K562 (cell line): ENCODE results near the gene INPP5D. TPM values are rescaled to one million over a fixed set of nuclear protein-coding genes. Genes with fewer than 3 reads are reported as not detected.
A peak's percentile ranks its signal among the peaks of the same experiment; 100 is the strongest.

Source experiments
- ATAC-seq: fragments of 200-7000 bp; cut with Tn5 transposase; 3 replicates; pipeline ENCODE4 v1.9.1; 2020; ENCODE audit warnings: moderate library complexity
- BruUV-seq: library from RNA; stranded (reverse); fragments of 400-500 nt; replicated peaks from 2 replicates; lab custom pipeline; 2021; lab: Mats Ljungman, UMichigan
- CTCF ChIA-PET: fragments of 300-600 bp; formaldehyde crosslinking; extraction: SDS; loops from one replicate; lab custom pipeline; 2021; ENCODE audit warnings: low intra/inter-chr PET ratio; lab: Yijun Ruan, JAX
- POLR2A ChIA-PET: fragments of 300-600, 350-650 bp; sonication (Branson Sonifier 250); formaldehyde crosslinking; extraction: SDS; loops from one replicate; lab custom pipeline; 2021; ENCODE audit warnings: antibody characterized with exemption, inconsistent platforms; lab: Yijun Ruan, JAX
- DNase-seq, 4 experiments: peaks; one replicate each; pipeline versions ENCODE4 v3.0.0 to v3.0.0-alpha.2; 2011 to 2018; ENCODE audit warnings: low spot score in 3 of 4, mixed read lengths in 3 of 4; ENCODE audit errors: extremely low read depth in 1 of 4
- FAIRE-seq: peaks from 2 replicates; lab custom pipeline; 2011; peaks lifted over from hg19 to GRCh38; lab: Jason Lieb, UNC
- H2AFZ ChIP-seq: 2 replicates; pipeline ENCODE4 v1.6.0; 2011; ENCODE audit warnings: low read depth, low read length, control low read depth, inconsistent platforms
- H3K27ac ChIP-seq: fragments of 200-600 bp; 3 replicates; pipeline ENCODE4 v1.8.0; 2011; ENCODE audit warnings: low read depth, mild to moderate bottlenecking, control low read depth, inconsistent platforms, low read length, moderate library complexity, mixed read lengths; ENCODE audit errors: extremely low read depth
- H3K27me3 ChIP-seq, 2 experiments: fragments of 300-600 bp in 1 of 2; 2 replicates in 1 of 2; 3 replicates in 1 of 2; pipeline versions ENCODE4 v1.6.0 to v1.8.0; 2011; ENCODE audit warnings: inconsistent platforms in 2 of 2, low read length in 2 of 2, mild to moderate bottlenecking in 1 of 2, mixed read lengths in 1 of 2, moderate library complexity in 1 of 2; ENCODE audit not compliant: control insufficient read depth in 2 of 2, insufficient read depth in 2 of 2
- H3K36me3 ChIP-seq: fragments of 300-600 bp; 3 replicates; pipeline ENCODE4 v1.8.0; 2011; ENCODE audit warnings: mild to moderate bottlenecking, low read length, inconsistent platforms; ENCODE audit not compliant: control insufficient read depth, insufficient read depth
- H3K4me1 ChIP-seq, 2 experiments: fragments of 200-600 bp in 1 of 2; replicated peaks in 1 of 2; 2 replicates in 1 of 2; 3 replicates in 1 of 2; pipeline versions ENCODE4 v1.5.1 to v1.8.0; 2011; ENCODE audit warnings: inconsistent platforms in 2 of 2, low read length in 2 of 2, mild to moderate bottlenecking in 1 of 2, mixed read lengths in 1 of 2, moderate library complexity in 1 of 2; ENCODE audit not compliant: control insufficient read depth in 2 of 2, insufficient read depth in 2 of 2
- H3K4me2 ChIP-seq: 2 replicates; pipeline ENCODE4 v1.6.1; 2011; ENCODE audit warnings: low read length, control low read depth, inconsistent platforms, mixed read lengths; ENCODE audit not compliant: insufficient read depth
- H3K4me3 ChIP-seq: fragments of 200-600 bp; sonication (generic), shearing (Covaris generic); 2 replicates; pipeline ENCODE4 v1.5.1; 2016; ENCODE audit warnings: control low read depth, inconsistent platforms
- H3K79me2 ChIP-seq: fragments of 200-600 bp; 3 replicates; pipeline ENCODE4 v1.8.0; 2011; ENCODE audit warnings: low read length, inconsistent platforms; ENCODE audit not compliant: control insufficient read depth, insufficient read depth
- H3K9ac ChIP-seq, 2 experiments: 2 replicates each; pipeline versions ENCODE4 v1.6.0 to v1.6.1; 2011; ENCODE audit warnings: low read depth in 2 of 2, low read length in 2 of 2, control low read depth in 1 of 2, inconsistent platforms in 1 of 2, mild to moderate bottlenecking in 1 of 2, mixed read lengths in 1 of 2; ENCODE audit not compliant: insufficient read depth in 1 of 2
- H3K9me1 ChIP-seq: one replicate; pipeline ENCODE4 v1.6.0; 2011; ENCODE audit warnings: inconsistent platforms, mild to moderate bottlenecking, low read length, moderate library complexity; ENCODE audit not compliant: control insufficient read depth, insufficient read depth
- H3K9me3 ChIP-seq: replicated peaks from 2 replicates; pipeline ENCODE4 v1.5.1; 2011; ENCODE audit warnings: low read depth, low read length, inconsistent platforms; ENCODE audit not compliant: control insufficient read depth, insufficient read depth
- H4K20me1 ChIP-seq: replicated peaks from 2 replicates; pipeline ENCODE4 v1.6.1; 2011; ENCODE audit warnings: low read length, inconsistent platforms, mixed read lengths; ENCODE audit not compliant: control insufficient read depth, insufficient read depth
- CC2D1A ChIP-seq: fragments of 450-650 bp; IDR thresholded peaks from 2 replicates; pipeline ENCODE4 v1.6.1; 2017; ENCODE audit warnings: mild to moderate bottlenecking
- CHCHD3 ChIP-seq: fragments of 250-450 bp; sonication (Bioruptor Pico); IDR thresholded peaks from 2 replicates; pipeline ENCODE4 v2.1.2; 2022; ENCODE audit warnings: mild to moderate bottlenecking
- MAFK ChIP-seq: IDR thresholded peaks from 2 replicates; pipeline ENCODE4 v1.6.1; 2011; ENCODE audit warnings: low read length, improper control_type of control experiment
- MXI1 ChIP-seq: IDR thresholded peaks from 2 replicates; pipeline ENCODE4 v1.6.1; 2011; ENCODE audit warnings: low read depth, mild to moderate bottlenecking, improper control_type of control experiment, low read length
- NCOA1 ChIP-seq: fragments of 450-650 bp; IDR thresholded peaks from 2 replicates; pipeline ENCODE4 v1.6.1; 2016; ENCODE audit warnings: low read depth
- NCOR1 ChIP-seq: fragments of 450-650 bp; IDR thresholded peaks from 2 replicates; pipeline ENCODE4 v1.6.1; 2016; ENCODE audit warnings: mild to moderate bottlenecking, moderate library complexity
- NR2F6 ChIP-seq: fragments of 450-650 bp; formaldehyde crosslinking; IDR thresholded peaks from 2 replicates; pipeline ENCODE4 v1.4.0; 2020; ENCODE audit warnings: mild to moderate bottlenecking
- RBM15 ChIP-seq: fragments of 200-400 bp; formaldehyde crosslinking; IDR thresholded peaks from 2 replicates; pipeline ENCODE4 v1.6.1; 2018; ENCODE audit warnings: mild to moderate bottlenecking, low read length, moderate library complexity; ENCODE audit not compliant: insufficient read depth
- SMARCC2 ChIP-seq: fragments of 450-650 bp; IDR thresholded peaks from 2 replicates; pipeline ENCODE4 v1.6.1; 2017; ENCODE audit warnings: antibody characterized with exemption, moderate library complexity, mild to moderate bottlenecking, low read depth
- SRSF1 ChIP-seq: fragments of 200-400 bp; formaldehyde crosslinking; IDR thresholded peaks from 2 replicates; pipeline ENCODE4 v1.6.1; 2017; ENCODE audit warnings: mild to moderate bottlenecking, low read depth, low read length, moderate library complexity
- ZBTB43 ChIP-seq: sonication (generic); formaldehyde crosslinking; IDR thresholded peaks from 2 replicates; pipeline ENCODE4 v1.8.0; 2023; ENCODE audit warnings: mild to moderate bottlenecking, missing genetic modification reagents
- ZFPM2 ChIP-seq: fragments of 250-450 bp; sonication (Bioruptor Pico); IDR thresholded peaks from 2 replicates; pipeline ENCODE4 v1.5.1; 2022; ENCODE audit warnings: mild to moderate bottlenecking
- ZNF217 ChIP-seq: sonication (generic); formaldehyde crosslinking; IDR thresholded peaks from 2 replicates; pipeline ENCODE4 v1.8.0; 2022; ENCODE audit warnings: mild to moderate bottlenecking, missing genetic modification reagents
- WGBS: fragments of 100-300 bp; shearing (Covaris generic); methylation state at CpG from one replicate; pipeline ENCODE4 v1.1.6; 2016; ENCODE audit warnings: low coverage, mixed read lengths; ENCODE audit not compliant: insufficient coverage; ENCODE audit errors: missing lambda C conversion rate; 5-methylcytosine and 5-hydroxymethylcytosine counted together
- in situ Hi-C: fragments of 300-500 bp; cut with MboI; formaldehyde crosslinking; loops from 4 replicates; pipeline ENCODE4 v1.15.0; 2018; ENCODE audit warnings: inconsistent platforms, mixed read lengths
- intact Hi-C: fragments of 100-400 bp; cut with micrococcal nuclease; formaldehyde crosslinking; loops from 2 replicates; pipeline ENCODE4 v1.14.2; 2022
- polyA plus RNA-seq, 8 experiments: library from polyadenylated mRNA; depleted of rRNA in 4 of 8; stranded (reverse) in 5 of 8; unstranded in 3 of 8; fragments of >200 nt; fragmentation: Nextera tagmentation in 2 of 8; fragmentation: Illumina TruSeq in 1 of 8; extraction: Ambion mirVana in 2 of 8; extraction: Trizol in 1 of 8; gene quantifications; 2 replicates each; pipeline versions ENCODE4 v1.2.1 to v1.2.3, GENCODE V29; 2011 to 2014; ENCODE audit warnings: inconsistent platforms in 1 of 8, missing spikeins in 1 of 8
- total RNA-seq, 7 experiments: library from RNA; depleted of rRNA in 6 of 7; stranded (reverse); fragments of >200 nt in 6 of 7; fragmentation: Illumina TruSeq in 2 of 7; extraction: Trizol in 2 of 7; gene quantifications; 2 replicates each; pipeline versions ENCODE4 v1.2.1 to v1.2.3, GENCODE V29; 2011 to 2021; ENCODE audit warnings: low replicate concordance in 1 of 7

The INPP5D gene
- total and polyA plus RNA-seq, 9 of the 15 experiments (the other 6 are each of a cell fraction or from before 2014, with no cell fraction given), result 0.55 to 6.2 (median 2.2) TPM

GRCh38 chr2:233164128-233164635 is 104.0 kb downstream of the INPP5D start:
- DNase-seq (no peak), FAIRE-seq (no peak), ATAC-seq (no peak)
- Histone ChIP-seq H3K36me3 (no peaks in the 10 kb centered on the region), H3K9me1 (no peaks in the 10 kb centered on the region), H3K9me3 (no peaks in the 10 kb centered on the region), H3K4me3 (no peak overlapping the region), H3K9ac (0 out of 4 replicates have a peak overlapping the region, but pooled peaks of 1 of the 2 experiments have one; percentile 45), H3K4me2 (no peak overlapping the region), H3K4me1 (peaks cover 18 to 30% of the 10 kb centered on the region in 2 experiments), H3K27me3 (no peaks in the 10 kb centered on the region), H3K27ac (no peak overlapping the region), H4K20me1 (no peaks in the 10 kb centered on the region), H3K79me2 (no peaks in the 10 kb centered on the region), H2AFZ (peak overlapping the region; percentile 67)
- BruUV-seq, result no TSS peak
- 76% methylated on average over 16 of the region's 17 CpGs for WGBS
- CTCF ChIA-PET, result no interaction called here
- intact Hi-C loops (no loop called here), in situ Hi-C loops (no loop called here)
- POLR2A ChIA-PET, result interaction anchor here (0.7 kb wide), 1 partner anchor 10 kb away, joined by 3 read pairs; no protein-coding TSS in a partner anchor
- TF ChIP-seq CC2D1A, result no peak
- TF ChIP-seq ZFPM2 (CRISPR knock-in tag), result no peak
- no peak for TF ChIP-seq NCOR1
- TF ChIP-seq MXI1, result no peak

DNA sequence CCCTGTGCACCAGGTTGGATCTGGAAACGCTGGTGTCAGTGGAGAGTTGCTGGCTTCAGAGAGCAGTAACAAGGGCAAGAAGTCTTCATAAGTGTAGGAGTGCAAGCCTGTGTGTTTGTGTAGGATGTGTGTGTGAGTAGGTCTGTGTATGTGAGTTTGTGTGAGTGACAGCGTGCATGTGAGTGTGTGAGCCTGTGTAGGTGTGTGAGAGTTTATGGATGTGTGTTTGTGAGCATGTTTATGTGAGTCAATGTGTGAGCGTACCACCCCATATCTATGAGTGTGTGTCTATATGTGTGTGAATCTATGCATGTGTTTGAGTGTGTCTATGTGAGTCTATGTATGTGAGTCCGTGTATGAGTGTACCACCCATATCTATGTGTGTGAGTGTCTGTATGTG is 104.8 kb downstream of the INPP5D start:
- Histone ChIP-seq H3K4me1 (peaks cover 18 to 30% of the 10 kb centered on the region in 2 experiments), H3K9me1 (no peaks in the 10 kb centered on the region), H3K4me3 (no peak overlapping the region), H2AFZ (peak overlapping the region; percentile 86), H3K27ac (peak overlapping the region; percentile 56; the same call in 2 of the 3 replicates), H4K20me1 (no peaks in the 10 kb centered on the region), H3K9me3 (no peaks in the 10 kb centered on the region), H3K9ac (no peak overlapping the region; a peak in 1 of 4 replicates), H3K27me3 (no peaks in the 10 kb centered on the region), H3K36me3 (no peaks in the 10 kb centered on the region), H3K4me2 (peak overlapping the region; percentile 69; the same call in 1 of the 2 replicates), H3K79me2 (no peaks in the 10 kb centered on the region)
- 84% methylated on average over 4 of the region's 4 CpGs for WGBS
- FAIRE-seq (peak; percentile 11), DNase-seq (no peak), ATAC-seq (no peak)
- TF ChIP-seq SMARCC2 (no peak), ZBTB43 (CRISPR knock-in tag) (no peak), SRSF1 (no peak), NR2F6 (CRISPR knock-in tag) (no peak), RBM15 (no peak), ZNF217 (no peak), CHCHD3 (CRISPR knock-in tag) (no peak), MAFK (no peak), NCOA1 (no peak)
- intact Hi-C loops (no loop called here), in situ Hi-C loops (no loop called here)
- BruUV-seq, result no TSS peak
- CTCF ChIA-PET, result no interaction called here
- POLR2A ChIA-PET, result no interaction called here
